Activated B cell treated with CpG ODN at 0.5 μM for 24 hours (primary cell): ENCODE measurements around the gene LHFPL6. TPM values are rescaled to one million over a fixed set of nuclear protein-coding genes. Genes with fewer than 3 reads are reported as not detected.
A peak's percentile ranks its signal among the peaks of the same experiment; 100 is the strongest.

Experiments used
- ATAC-seq: fragments of 200-7000 bp; cut with Tn5 transposase; one replicate; pipeline ENCODE4 v1.10.0; 2021; ENCODE audit warnings: low read depth, mild to moderate bottlenecking, moderate library complexity
- CTCF ChIA-PET: fragments of 350-600 bp; sonication (Branson Sonifier 250); formaldehyde crosslinking; loops from one replicate; lab custom pipeline; 2021; ENCODE audit warnings: antibody characterized with exemption; lab: Charles Lee
- POLR2A ChIA-PET: fragments of 350-600 bp; sonication (Branson Sonifier 250); formaldehyde crosslinking; loops from one replicate; lab custom pipeline; 2021; ENCODE audit warnings: antibody characterized with exemption; lab: Charles Lee
- DNase-seq: peaks from one replicate; pipeline ENCODE4 v3.0.0; 2022
- H3K27ac Mint-ChIP-seq: one replicate; pipeline ENCODE4 v1.8.0; 2020; ENCODE audit warnings: mixed read lengths
- H3K27me3 Mint-ChIP-seq: one replicate; pipeline ENCODE4 v1.8.0; 2021; ENCODE audit warnings: mixed read lengths
- H3K36me3 Mint-ChIP-seq: one replicate; pipeline ENCODE4 v1.8.0; 2021; ENCODE audit warnings: low read depth, mixed read lengths
- H3K4me1 Mint-ChIP-seq: one replicate; pipeline ENCODE4 v1.8.0; 2021; ENCODE audit warnings: mixed read lengths
- H3K4me3 Mint-ChIP-seq: one replicate; pipeline ENCODE4 v1.8.0; 2020; ENCODE audit warnings: mild to moderate bottlenecking, mixed read lengths
- H3K9me3 Mint-ChIP-seq: one replicate; pipeline ENCODE4 v1.8.0; 2020; ENCODE audit warnings: mixed read lengths
- intact Hi-C: fragments of 100-400 bp; cut with micrococcal nuclease; formaldehyde crosslinking; loops from one replicate; pipeline ENCODE4 v1.15.1; 2024
- total RNA-seq: library from RNA; stranded (reverse); gene quantifications from 2 replicates; pipeline ENCODE4 v1.2.3, GENCODE V29; 2022
- TF ChIP-seq, protein P1 (sequence below): fragments of 200-600 bp; IDR thresholded peaks from one replicate; pipeline ENCODE4 v1.8.0; 2022; ENCODE audit warnings: antibody characterized with exemption, mild to moderate bottlenecking

Gene LHFPL6
- total RNA-seq, 1 donor from 2014 or later = 0.13 TPM

DNA sequence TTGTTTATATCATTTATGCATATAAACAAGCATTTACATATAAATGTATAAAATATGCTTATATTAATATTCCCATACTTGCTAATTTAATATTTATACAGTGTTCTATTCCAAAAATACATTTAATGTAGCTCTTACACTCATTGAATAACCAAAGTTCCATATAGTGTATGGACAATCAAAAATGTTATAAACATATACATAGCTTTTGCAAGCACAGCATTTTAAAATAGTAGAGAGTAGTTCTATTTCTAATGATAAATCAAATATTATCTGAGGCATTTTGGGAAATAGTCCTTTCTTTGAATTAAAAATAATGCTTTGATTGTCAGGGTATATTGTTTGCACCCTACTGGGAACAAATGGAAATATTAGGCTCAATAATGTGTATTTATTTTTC is 30.0 kb upstream of the LHFPL6 start:
- H3K27ac Mint-ChIP-seq = no peak overlapping the region
- ChIA-PET POLR2A (no interaction called here), CTCF (no interaction called here)
- H3K4me3 Mint-ChIP-seq = no peak overlapping the region
- H3K27me3 Mint-ChIP-seq = peaks cover 20% of the 10 kb centered on the region
- peaks cover 21% of the 10 kb centered on the region for H3K9me3 Mint-ChIP-seq
- ATAC-seq (no peak), DNase-seq (no peak)
- no peaks in the 10 kb centered on the region for H3K4me1 Mint-ChIP-seq
- TF ChIP-seq, protein P1, sequence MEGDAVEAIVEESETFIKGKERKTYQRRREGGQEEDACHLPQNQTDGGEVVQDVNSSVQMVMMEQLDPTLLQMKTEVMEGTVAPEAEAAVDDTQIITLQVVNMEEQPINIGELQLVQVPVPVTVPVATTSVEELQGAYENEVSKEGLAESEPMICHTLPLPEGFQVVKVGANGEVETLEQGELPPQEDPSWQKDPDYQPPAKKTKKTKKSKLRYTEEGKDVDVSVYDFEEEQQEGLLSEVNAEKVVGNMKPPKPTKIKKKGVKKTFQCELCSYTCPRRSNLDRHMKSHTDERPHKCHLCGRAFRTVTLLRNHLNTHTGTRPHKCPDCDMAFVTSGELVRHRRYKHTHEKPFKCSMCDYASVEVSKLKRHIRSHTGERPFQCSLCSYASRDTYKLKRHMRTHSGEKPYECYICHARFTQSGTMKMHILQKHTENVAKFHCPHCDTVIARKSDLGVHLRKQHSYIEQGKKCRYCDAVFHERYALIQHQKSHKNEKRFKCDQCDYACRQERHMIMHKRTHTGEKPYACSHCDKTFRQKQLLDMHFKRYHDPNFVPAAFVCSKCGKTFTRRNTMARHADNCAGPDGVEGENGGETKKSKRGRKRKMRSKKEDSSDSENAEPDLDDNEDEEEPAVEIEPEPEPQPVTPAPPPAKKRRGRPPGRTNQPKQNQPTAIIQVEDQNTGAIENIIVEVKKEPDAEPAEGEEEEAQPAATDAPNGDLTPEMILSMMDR = no peak
- intact Hi-C loops = no loop called here
- no peaks in the 10 kb centered on the region for H3K36me3 Mint-ChIP-seq

DNA sequence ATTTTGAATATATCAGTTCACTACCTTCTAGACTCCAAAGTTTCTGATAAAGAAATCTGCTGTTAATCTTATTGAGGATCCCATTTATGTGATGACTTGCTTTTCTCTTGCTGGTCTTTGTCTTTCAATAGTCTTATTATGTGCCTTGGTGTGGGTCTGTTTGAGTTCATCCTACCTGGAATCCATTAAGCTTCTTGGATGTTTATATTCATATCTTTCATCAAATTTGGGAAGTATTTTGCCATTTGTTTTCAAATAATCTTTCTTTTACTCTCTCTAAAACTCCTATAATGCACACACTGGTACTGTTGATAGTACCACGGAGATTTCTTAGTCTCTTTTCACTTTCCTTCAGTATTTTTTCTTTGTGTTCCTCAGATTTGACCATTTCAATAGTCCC is 28.3 kb upstream of the LHFPL6 start:
- H3K4me1 Mint-ChIP-seq = no peaks in the 10 kb centered on the region
- no peak overlapping the region for H3K27ac Mint-ChIP-seq
- peaks cover 18% of the 10 kb centered on the region for H3K9me3 Mint-ChIP-seq
- ChIA-PET CTCF (no interaction called here), POLR2A (no interaction called here)
- DNase-seq = no peak
- TF ChIP-seq, protein P1 = no peak
- no peaks in the 10 kb centered on the region for H3K36me3 Mint-ChIP-seq
- intact Hi-C loops = no loop called here
- ATAC-seq = no peak
- peaks cover 12% of the 10 kb centered on the region for H3K27me3 Mint-ChIP-seq
- H3K4me3 Mint-ChIP-seq = no peak overlapping the region

GRCh38 chr13:39623466-39623865 is 20.5 kb upstream of the LHFPL6 start:
- intact Hi-C loops = no loop called here
- Mint-ChIP-seq H3K27me3 (peaks cover 12% of the 10 kb centered on the region), H3K9me3 (no peaks in the 10 kb centered on the region), H3K36me3 (no peaks in the 10 kb centered on the region), H3K27ac (no peak overlapping the region), H3K4me1 (no peaks in the 10 kb centered on the region), H3K4me3 (no peak overlapping the region)
- ChIA-PET CTCF (no interaction called here), POLR2A (no interaction called here)
- TF ChIP-seq, protein P1 = no peak
- ATAC-seq = no peak
- DNase-seq = no peak

GRCh38 chr13:39618561-39618960 is 15.6 kb upstream of the LHFPL6 start:
- Mint-ChIP-seq H3K4me1 (no peaks in the 10 kb centered on the region), H3K36me3 (no peaks in the 10 kb centered on the region), H3K27me3 (peaks cover 14% of the 10 kb centered on the region), H3K9me3 (no peaks in the 10 kb centered on the region), H3K27ac (no peak overlapping the region), H3K4me3 (no peak overlapping the region)
- CTCF ChIA-PET = no interaction called here
- POLR2A ChIA-PET = no interaction called here
- intact Hi-C loops = no loop called here
- ATAC-seq = no peak
- TF ChIP-seq, protein P1 = no peak
- DNase-seq = no peak

- H3K27me3 Mint-ChIP-seq = peaks cover 17% of the 10 kb centered on the region
- intact Hi-C loops = loop anchor here (1.0 kb wide), 4 partner anchors 60 to 646 kb away; no protein-coding TSS in a partner anchor
These were observed 13.2 kb upstream of the LHFPL6 start for GRCh38 chr13:39616087-39616694.

More at GRCh38 chr13:39616087-39616694, 13.2 kb upstream of the LHFPL6 start:
- Mint-ChIP-seq H3K4me3 (no peak overlapping the region), H3K36me3 (no peaks in the 10 kb centered on the region), H3K27ac (no peak overlapping the region), H3K4me1 (no peaks in the 10 kb centered on the region), H3K9me3 (no peaks in the 10 kb centered on the region)
- TF ChIP-seq, protein P1 = peak; percentile 84
- ChIA-PET CTCF (interaction anchor here (0.6 to 1.2 kb wide), 4 partner anchors 10 to 61 kb away, joined by 3 to 8 read pairs (median 4); no protein-coding TSS in a partner anchor), POLR2A (interaction anchor here (0.7 kb wide), 1 partner anchor 1266 kb away, joined by 4 read pairs; no protein-coding TSS in a partner anchor)
- peak; percentile 62 for ATAC-seq
- DNase-seq = no peak
